HL-60/S4 (cell line): ENCODE measurements around the gene SLC17A9.
"Not testable (repeated sequence)": the region's sequence is repeated elsewhere in the genome, so short reads cannot be mapped to it uniquely, and the experiment has no call there.

Experiments
- in situ Hi-C: fragments of 300-500 bp; cut with MboI; formaldehyde crosslinking; loops from 2 replicates; pipeline ENCODE4 v1.14.3; 2022; ENCODE audit warnings: low sequenced_read_pairs

SLC17A9 gene

GRCh38 chr20:62920039-62920645 is 32.4 kb upstream of the SLC17A9 start:
- in situ Hi-C loops, result no loop called here

GRCh38 chr20:62921119-62921687 is 31.3 kb upstream of the SLC17A9 start:
- in situ Hi-C loops, result no loop called here

GRCh38 chr20:62922451-62922921 is 30.0 kb upstream of the SLC17A9 start:
- in situ Hi-C loops, result no loop called here

GRCh38 chr20:62923059-62923668 is 29.3 kb upstream of the SLC17A9 start:
- in situ Hi-C loops, result not testable (repeated sequence)

- in situ Hi-C loops, result no loop called here
Observed at GRCh38 chr20:62923669-62924441, 28.7 kb upstream of the SLC17A9 start.

- in situ Hi-C loops, result no loop called here
Observed at GRCh38 chr20:62924442-62925075, 27.9 kb upstream of the SLC17A9 start.

GRCh38 chr20:62925076-62925419 is 27.5 kb upstream of the SLC17A9 start:
- in situ Hi-C loops, result no loop called here

- in situ Hi-C loops, result no loop called here
Observed at GRCh38 chr20:62925420-62926228, 26.9 kb upstream of the SLC17A9 start.

- in situ Hi-C loops, result no loop called here
Observed at GRCh38 chr20:62926229-62927127, 26.0 kb upstream of the SLC17A9 start, which contains the start of gene DIDO1. Gene DIDO1, minus strand, starts transcription at chr20:62926505.

GRCh38 chr20:62927128-62927705 is 25.3 kb upstream of the SLC17A9 start:
- in situ Hi-C loops, result no loop called here

GRCh38 chr20:62928246-62928939 is 24.1 kb upstream of the SLC17A9 start:
- in situ Hi-C loops, result no loop called here

- in situ Hi-C loops, result no loop called here
Observed at GRCh38 chr20:62929051-62929538, 23.4 kb upstream of the SLC17A9 start.

GRCh38 chr20:62931464-62931863 is 21.0 kb upstream of the SLC17A9 start:
- in situ Hi-C loops, result no loop called here

GRCh38 chr20:62933966-62934365 is 18.5 kb upstream of the SLC17A9 start:
- in situ Hi-C loops, result no loop called here

- in situ Hi-C loops, result no loop called here
Observed at GRCh38 chr20:62935204-62935967, 17.1 kb upstream of the SLC17A9 start.

- in situ Hi-C loops, result no loop called here
Observed at GRCh38 chr20:62935968-62936585, 16.4 kb upstream of the SLC17A9 start.
